IPS DF 6.9 (cell line): Measurements from ENCODE around the gene ESPL1.

Experiments
- DNase-seq: peaks from one replicate; pipeline ENCODE4 v3.0.0-alpha.2; 2013; ENCODE audit warnings: low read depth, low spot score
- H3K27ac ChIP-seq: one replicate; pipeline ENCODE4 v1.5.1; 2013; ENCODE audit warnings: low read length, control low read depth
- H3K27me3 ChIP-seq: 2 replicates; pipeline ENCODE4 v1.6.1; 2013; ENCODE audit warnings: mild to moderate bottlenecking, low read length; ENCODE audit not compliant: control insufficient read depth, insufficient read depth
- H3K36me3 ChIP-seq: 2 replicates; pipeline ENCODE4 v1.6.1; 2013; ENCODE audit warnings: low read length; ENCODE audit not compliant: control insufficient read depth, insufficient read depth
- H3K4me1 ChIP-seq: 2 replicates; pipeline ENCODE4 v1.6.1; 2013; ENCODE audit warnings: low read length; ENCODE audit not compliant: control insufficient read depth, insufficient read depth
- H3K4me3 ChIP-seq: 2 replicates; pipeline ENCODE4 v1.5.1; 2013; ENCODE audit warnings: mild to moderate bottlenecking, low read length
- H3K9me3 ChIP-seq: 2 replicates; pipeline ENCODE4 v1.6.1; 2013; ENCODE audit warnings: low read length, inconsistent platforms; ENCODE audit not compliant: control insufficient read depth, insufficient read depth
- WGBS: extraction: QIAGEN DNeasy Blood & Tissue Kit; methylation state at CpG from one replicate; pipeline ENCODE4 v1.1.7; 2013; ENCODE audit warnings: mixed read lengths, missing lambda C conversion rate; ENCODE audit not compliant: insufficient read length, insufficient coverage; 5-methylcytosine and 5-hydroxymethylcytosine counted together

ESPL1 gene

GRCh38 chr12:53336181-53336681, 68.1 kb downstream of the ESPL1 start, which contains the start of gene SP7:
Gene SP7 (minus strand): TSS chr12:53336354. CDS start chr12:53335646, 708 bp downstream.
- WGBS = no CpG with 5 or more reads among the region's 15 CpGs
- no peaks in the 10 kb centered on the region for H3K36me3 ChIP-seq
- H3K27ac ChIP-seq = no peak within 1 kb of the TSS
- H3K4me1 ChIP-seq = no peaks in the 10 kb centered on the region
- no peak for DNase-seq
- no peaks in the 10 kb centered on the region for H3K9me3 ChIP-seq
- no peaks in the 10 kb centered on the region for H3K27me3 ChIP-seq
- no peak within 1 kb of the TSS for H3K4me3 ChIP-seq

GRCh38 chr12:53338017-53338416, 69.9 kb downstream of the ESPL1 start:
- Histone ChIP-seq H3K4me1 (no peaks in the 10 kb centered on the region), H3K9me3 (no peaks in the 10 kb centered on the region), H3K27ac (no peak overlapping the region), H3K4me3 (no peak overlapping the region), H3K27me3 (no peaks in the 10 kb centered on the region), H3K36me3 (no peaks in the 10 kb centered on the region)
- no peak for DNase-seq
- WGBS = no CpG with 5 or more reads among the region's 11 CpGs

GRCh38 chr12:53338916-53339315, 70.8 kb downstream of the ESPL1 start:
- DNase-seq = no peak
- no peaks in the 10 kb centered on the region for H3K4me1 ChIP-seq
- H3K27me3 ChIP-seq = no peaks in the 10 kb centered on the region; the same call in 1 of the 2 replicates
- H3K4me3 ChIP-seq = no peak overlapping the region
- H3K36me3 ChIP-seq = no peaks in the 10 kb centered on the region
- H3K9me3 ChIP-seq = no peaks in the 10 kb centered on the region
- WGBS = no CpG with 5 or more reads among the region's 6 CpGs
- no peak overlapping the region for H3K27ac ChIP-seq

GRCh38 chr12:53340398-53340797, 72.3 kb downstream of the ESPL1 start:
- no peak overlapping the region for H3K27ac ChIP-seq
- WGBS = no CpG with 5 or more reads among the region's 9 CpGs

More at GRCh38 chr12:53340398-53340797, 72.3 kb downstream of the ESPL1 start:
- Histone ChIP-seq H3K9me3 (no peaks in the 10 kb centered on the region), H3K36me3 (no peaks in the 10 kb centered on the region), H3K4me1 (peaks cover 2% of the 10 kb centered on the region; the same call in 1 of the 2 replicates), H3K27me3 (no peaks in the 10 kb centered on the region; the same call in 1 of the 2 replicates), H3K4me3 (no peak overlapping the region)
- DNase-seq = no peak
